Stimulated activated CD4-positive, alpha-beta T cell treated with anti-CD3 and anti-CD28 coated beads, Interleukin-4, amount 100 ng/mL, for 48 hours (primary cell): Measurements from ENCODE around the gene RASSF4.

Experiments used
- DNase-seq, 2 donors: peaks; one replicate each; pipeline ENCODE4 v3.0.0-alpha.2; 2020; ENCODE audit warnings: low read depth in 2 of 2

Gene RASSF4

DNA sequence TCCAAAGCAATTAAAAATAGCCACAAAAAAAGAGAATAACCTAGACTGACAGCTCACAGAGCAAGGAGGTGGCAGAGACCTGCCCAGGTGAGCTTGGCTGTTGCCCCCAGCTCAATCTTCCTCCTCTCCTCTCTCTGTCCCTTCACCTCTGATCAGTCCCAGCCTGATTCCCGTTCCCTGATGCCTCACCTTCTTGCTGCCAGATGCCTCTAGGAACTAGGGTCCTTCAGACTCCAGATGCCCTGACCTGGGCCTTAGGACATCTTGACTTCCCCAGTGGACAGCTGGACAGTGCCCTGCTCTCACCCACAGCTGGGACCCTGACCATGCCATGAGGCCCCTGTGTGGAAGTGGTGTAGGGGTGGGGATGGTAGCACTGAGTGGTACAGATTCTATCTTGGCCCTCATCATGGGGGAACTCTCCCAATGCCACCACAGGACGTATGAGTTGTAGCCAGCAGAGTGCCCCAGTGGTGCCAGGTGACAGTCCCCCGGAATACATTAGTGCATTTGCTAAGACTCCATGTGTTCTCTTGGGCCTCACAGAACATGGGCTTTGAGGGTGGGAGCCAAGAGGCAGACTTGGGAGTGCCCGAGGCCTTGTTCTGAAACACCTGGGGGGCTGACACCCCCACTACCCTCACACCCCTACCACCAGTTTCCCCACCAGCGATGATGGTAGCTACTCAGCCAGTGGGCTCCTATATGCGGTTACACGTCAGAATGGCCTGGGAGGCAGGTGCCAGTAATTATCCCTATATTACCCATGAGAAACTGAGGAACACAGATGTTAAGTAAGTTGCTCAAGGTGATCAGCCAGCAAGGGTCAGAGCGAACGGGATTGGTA, 17.0 kb downstream of the RASSF4 start:
- DNase-seq = no peak

DNA sequence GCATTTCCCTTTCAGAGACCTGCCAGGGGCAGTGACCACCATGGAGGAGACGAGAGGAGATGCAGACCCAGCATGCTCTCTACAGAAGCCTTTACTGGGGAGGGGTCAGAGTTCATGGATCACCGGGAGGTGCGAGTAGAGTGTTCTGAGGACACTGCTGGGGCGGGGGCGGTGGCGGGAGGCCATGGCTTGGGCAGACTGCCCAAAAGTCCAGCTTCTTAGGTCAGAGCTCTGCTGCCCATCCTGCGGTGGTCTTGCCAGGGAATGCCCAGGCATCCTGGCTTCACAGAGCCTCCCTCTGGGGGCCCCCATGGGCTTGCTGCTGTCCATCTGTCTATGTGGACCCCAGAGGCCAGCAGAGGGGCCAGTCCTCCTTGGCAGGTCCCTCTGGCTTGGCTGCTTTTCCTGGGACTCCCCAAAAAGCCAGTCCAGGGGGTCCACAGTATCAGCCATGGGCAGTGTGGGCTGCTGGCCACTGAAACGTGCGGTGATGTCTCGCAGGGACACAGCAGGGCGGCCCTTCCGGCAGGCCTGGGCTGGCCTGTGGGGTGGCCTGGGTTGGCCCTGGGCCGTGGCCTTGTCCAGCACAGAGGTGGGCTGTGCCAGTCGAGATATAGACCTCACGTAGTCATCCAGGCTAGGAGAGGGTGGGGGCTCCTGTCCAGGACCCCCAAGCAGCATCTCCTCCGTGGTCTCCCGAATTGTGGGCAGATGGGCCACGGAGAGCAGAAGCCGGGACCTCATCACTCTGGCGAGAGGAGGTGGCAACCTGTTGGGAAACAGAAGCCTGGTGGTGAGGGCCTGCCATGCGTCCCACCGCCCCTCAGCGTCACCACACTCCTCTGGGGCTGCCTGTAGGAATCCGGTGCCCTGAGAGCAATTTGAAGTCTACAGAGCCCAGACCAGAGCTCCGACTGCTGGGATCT, 17.9 kb downstream of the RASSF4 start:
- no peak for DNase-seq

DNA sequence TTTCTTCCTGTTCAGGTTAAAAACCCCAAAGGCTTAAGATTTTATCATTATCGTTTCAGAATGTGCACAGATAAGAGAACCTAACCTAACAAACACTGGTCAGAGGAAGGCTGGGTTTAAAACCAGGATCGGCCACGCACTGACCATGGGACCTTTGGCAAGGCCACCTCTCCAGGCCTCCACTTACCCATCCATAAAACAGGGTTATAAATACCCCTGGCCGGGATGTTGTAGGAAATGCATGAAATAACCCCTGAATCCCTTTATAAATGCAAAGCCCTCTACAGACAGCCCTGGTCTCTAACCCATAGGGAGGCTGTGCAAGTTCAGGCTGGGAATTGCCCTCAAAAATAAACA, 18.6 kb downstream of the RASSF4 start:
- no peak for DNase-seq

DNA sequence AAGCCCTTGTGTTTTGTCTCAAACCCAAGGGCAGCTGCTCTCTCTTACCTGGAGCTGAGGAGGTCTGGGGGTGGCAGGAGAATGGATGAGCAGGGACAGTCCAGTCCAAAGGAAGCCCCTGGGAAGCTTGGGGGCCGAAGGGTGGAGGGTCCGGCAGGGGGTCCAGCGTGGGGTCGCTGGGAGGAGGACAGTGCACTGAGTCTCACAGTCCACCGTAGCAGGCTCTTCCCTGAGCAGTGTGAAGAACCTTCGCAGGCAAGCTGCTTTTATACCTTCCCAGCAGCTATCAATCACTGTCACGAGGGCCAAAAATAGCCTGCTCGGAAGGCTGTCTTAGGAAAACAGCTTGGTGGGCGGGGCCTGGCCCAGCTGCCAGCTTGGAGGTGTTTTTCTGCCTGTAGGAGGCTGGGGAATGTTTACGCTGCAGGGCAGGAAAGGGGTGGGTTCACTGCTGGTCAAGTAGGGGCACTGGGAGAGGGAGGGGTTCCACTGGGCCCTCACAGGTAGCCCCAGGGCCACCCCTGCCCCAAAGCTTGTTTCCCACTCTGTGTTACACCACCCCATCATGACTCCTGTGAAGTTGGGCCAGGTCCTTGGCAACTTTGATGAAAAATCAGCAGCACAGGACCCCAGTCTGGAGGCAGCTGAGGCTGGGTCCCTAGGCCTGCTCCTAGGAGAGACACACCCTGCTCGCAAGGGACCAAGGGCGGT, 19.1 kb downstream of the RASSF4 start, which contains the start of gene DEPP1:
DEPP1 (minus strand) TSS at position 240 of the 711 bp plus-strand sequence. CDS start 779 bp downstream, outside the sequence.
- no peak for DNase-seq

DNA sequence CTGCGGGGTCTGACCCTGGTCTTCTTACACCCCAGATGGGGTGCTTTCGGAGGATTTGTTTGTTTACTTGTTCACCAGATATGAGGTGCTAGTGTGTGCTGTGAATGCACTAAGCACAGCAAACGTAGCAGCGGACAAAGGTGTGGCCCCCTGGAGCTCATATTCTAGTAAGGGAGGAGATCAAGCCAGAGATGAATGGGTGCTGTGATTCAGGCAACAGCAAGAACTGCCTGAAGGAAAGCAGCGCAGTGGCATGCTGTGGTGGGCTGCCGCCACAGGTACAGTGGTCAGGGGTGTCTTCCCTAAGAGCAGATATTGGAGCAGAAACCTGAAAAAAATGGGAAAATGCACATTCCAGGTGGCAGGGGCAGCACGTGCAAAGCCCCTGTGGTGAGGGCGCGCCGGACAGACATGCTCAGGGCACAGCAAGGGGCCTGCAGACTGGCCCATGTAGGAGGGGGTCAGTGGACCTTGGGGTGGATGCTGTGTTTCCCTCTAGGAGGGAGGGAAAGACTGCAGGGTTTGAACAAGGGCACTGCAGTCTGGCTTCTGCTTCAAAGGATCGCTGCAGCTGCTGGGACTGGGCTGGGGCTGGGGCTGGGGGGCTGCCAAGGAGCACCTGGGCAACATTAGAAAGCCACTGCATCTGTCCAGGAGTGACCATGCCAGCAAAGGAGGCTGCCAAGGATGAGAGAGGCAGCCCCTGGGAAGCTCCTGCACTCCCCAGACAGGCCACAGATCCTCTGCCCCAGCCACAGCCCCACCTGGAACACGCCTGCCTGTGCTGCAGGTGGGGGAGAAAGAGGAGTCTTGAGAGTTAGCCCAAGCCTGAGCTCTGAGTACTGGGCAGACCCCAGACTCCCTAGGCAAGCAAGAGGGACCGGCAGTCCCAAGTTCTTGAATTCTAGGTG, 19.9 kb downstream of the RASSF4 start:
- DNase-seq = no peak

DNA sequence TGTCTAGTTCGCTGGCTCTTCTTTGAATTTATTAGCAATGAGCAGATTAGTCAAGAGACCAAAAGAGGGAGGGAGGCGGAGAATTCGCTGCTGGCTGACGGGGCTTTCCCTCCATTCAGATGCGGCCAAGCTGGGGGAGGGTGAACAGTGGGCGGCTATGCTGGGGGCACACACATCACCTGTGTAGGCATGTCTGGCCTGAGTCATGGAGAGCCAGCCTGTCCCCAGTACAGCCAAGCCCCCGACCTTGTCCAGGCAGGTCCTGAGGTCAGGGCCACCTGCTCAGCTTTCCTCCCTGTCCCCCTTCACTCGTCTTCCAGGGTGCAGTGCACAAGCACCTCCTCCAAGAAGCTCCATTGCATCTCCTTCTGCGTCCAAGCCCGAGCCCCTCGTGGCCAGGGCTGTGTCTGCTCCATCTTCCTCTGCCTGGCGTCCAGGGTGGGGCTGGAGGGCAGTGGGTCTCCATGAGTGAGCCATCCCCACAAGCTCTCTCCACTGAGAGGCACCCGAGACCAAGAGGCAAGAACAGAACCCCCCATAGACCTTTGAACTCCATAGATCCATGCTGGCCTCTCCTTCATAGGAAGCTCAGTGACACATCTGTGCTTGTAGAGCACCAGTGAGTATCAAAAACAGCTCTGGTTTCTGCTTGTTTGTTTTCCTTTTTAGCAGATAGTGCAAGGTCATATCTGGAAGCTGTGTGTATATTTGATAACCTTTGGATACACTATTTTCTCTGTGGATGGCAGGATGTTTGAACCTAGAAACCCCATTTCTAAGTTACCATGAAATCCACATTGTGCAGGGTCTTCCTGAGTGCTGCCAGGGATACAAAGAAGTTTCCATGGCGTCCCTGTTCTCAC, 20.9 kb downstream of the RASSF4 start:
- DNase-seq = no peak

DNA sequence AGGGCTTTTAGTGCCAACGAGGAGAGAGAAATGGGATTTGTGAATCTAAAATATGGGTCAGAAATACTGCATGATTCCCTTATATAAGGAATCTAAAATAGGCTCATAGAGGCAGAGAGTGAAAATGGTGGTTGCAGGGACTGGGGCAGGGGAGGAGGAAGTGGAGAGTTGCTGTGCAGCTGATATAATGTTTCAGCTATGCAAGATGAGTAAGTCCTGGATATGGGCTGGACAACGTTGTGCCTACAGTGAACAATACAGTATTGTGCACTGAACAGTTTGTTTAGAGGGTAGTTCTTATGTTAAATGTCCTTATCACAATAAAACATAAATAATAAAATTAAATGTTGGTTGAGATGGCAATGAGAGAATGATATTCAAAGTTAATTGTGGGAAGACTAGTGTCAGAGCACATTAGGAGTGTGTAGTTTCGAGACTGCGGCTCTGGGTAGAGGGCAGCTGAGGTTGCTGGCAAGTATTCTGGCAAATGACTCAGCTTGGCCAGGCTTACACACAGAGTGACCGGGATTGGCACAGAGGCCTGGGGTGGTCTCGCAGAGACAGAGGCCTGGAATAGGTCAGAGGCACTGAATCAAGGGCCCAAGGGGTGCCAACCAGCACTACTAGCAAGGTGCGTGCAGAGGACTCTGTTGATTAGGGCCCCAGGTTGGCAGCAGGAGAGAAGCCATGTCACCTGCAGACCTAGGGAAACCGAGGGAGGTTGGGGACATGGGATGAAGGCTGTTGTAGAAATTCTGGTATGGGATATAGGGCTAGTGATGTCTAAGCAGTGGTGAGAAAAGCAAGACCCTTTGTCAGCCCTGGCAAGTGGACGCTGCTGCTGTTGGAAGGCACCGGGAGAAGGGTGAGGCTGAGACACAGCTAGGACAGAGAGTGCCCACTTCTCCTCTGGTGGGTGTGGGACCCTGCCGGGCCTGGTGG, 21.8 kb downstream of the RASSF4 start:
- DNase-seq = no peak

DNA sequence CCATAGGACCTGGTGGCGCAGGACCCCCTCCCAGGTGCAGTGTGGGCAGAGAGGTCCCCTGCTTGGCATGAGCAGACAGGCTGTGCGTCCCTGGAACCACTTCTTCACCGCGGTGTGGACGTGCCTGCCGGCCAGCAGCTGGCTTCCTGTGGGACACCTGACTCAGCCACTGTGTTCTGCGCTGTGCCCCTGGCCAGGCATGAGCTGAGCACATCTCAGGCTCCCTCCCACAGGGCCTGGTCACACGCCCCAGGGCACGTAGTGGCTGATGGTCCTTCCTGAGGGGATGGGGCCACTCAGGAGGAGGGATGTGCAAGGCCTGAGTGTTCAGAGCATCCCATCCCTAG, 22.5 kb downstream of the RASSF4 start:
- no peak for DNase-seq

DNA sequence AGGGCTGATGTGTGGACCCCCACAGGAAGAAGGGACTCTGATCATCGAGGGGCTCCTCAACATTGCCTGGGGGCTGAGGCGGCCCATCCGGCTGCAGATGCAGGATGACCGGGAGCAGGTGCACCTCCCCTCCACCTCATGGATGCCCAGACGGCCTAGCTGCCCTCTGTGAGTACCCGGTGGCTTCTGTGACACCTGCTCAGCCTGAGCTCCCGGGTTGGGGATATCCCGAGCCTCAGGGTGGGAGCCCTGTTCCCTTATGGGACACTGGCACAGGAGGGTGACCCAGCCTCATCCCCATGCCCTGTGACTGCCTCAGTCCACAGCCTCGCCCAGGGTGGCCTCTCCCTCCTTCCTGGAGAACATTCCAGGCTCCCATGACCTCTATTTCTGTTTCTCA, 22.9 kb downstream of the RASSF4 start:
- no peak for DNase-seq

DNA sequence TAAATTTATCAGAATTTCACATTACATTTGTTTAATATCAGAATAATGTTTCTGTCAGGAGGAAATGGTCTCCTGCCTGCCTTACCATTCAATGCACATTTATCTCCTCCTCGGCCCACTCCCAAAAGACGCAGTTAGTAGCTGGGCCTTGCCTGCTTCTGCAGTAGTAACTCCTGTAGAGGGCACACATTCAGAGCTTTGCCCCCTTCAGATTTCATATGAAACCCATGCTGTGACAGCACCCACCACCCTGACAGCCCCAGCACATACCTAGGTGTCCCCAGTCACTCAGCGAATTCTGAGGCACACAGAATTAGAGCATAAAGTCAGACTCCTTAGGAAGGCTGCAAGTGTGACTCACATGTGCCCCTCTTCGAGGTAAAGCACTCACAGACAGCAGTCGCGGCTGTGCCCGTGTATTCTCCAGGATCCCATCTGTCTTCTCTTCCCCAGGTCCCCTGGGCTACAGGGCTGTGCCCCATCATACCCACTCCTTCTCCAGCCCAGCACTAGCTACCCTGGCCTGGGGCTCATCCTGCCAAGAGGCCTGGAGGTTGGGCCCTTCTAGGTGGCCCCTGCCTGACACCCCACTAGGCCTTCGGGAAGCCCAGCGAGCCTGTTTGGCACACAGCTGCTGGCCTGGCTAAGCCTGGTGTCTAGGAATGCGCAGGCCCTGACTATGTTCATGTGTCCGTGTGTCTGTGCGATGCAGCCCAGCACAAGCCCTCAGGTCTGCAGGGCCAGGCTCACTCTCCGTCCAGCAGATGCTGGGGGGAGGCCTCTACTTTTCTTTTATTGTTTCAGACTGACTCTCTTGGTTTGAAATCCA, 23.7 kb downstream of the RASSF4 start:
- no peak for DNase-seq

DNA sequence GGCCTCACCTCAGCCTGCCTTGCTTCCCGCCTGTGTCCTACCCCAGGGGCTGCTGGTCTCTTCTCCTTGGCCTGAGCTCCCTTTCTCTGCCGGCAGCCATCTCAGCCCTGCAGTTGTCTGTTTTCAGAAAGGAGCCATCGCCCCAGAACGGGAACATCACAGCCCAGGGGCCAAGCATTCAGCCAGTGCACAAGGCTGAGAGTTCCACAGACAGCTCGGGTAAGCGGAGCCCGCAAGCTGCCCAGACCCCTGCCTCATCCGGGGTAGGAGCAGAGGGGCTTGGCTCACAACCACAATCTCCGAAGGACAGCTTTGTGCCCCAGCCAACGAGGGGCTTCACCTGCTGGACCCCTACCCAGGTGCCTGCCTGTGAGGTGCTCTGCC, 24.3 kb downstream of the RASSF4 start:
- DNase-seq = no peak

DNA sequence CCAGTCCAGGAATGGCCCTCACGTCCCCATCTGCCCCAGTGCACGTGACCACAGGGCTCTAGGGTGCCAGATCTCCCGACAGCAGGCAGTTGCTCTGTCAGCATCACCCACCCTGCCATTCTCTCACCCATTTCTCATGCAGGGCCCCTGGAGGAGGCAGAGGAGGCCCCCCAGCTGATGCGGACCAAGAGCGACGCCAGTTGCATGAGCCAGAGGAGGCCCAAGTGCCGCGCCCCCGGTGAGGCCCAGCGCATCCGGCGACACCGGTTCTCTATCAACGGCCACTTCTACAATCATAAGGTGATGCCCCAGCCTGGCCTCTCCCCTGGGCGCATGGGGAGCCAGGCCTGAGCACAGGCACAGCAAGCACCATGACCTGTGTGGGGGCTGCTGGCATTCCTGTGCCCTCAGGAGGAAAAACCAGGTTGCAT, 25.1 kb downstream of the RASSF4 start:
- no peak for DNase-seq

DNA sequence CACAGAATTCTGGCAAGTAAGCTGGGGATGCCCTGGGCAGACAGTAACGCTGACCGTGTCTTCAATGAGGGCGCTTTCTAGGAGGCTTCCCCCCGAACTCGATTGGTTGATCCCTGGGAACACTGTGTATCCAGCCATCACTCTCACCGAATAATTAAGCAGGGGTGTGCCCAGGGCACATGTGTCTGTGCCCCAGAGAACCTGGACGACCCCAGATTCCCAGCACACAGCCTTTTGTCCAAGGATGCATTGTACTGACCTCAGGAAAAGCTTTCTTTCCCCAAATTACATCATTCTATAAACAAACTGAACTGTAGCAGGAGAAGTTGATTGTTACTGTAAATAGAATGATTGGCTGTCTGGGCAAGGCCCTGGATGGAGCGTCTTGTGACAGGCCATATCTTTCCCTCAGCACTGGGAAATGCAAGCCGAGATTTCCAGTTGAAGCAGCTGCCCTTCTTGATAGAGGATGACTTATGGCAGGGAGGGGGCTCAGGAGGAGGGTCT, 25.6 kb downstream of the RASSF4 start:
- DNase-seq = no peak

DNA sequence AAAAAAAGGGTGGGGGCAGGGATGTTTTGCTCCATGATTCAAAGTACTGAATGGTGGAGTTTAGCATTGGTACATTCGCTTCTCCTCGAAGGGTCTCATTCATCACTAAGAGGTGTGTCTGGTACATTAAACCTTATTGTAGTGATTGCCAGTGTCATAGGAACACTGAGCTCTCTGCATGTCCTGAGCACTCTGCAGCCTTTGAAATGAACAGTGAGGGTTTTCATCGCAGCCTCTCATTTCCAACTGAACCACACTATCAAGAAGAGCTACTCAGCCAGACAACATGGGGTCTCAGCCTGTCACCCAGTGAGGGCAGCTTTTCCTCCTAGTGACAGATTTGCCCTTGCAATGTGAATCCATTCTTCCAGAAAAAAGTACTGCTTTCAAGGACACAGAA, 26.6 kb downstream of the RASSF4 start:
- no peak for DNase-seq

DNA sequence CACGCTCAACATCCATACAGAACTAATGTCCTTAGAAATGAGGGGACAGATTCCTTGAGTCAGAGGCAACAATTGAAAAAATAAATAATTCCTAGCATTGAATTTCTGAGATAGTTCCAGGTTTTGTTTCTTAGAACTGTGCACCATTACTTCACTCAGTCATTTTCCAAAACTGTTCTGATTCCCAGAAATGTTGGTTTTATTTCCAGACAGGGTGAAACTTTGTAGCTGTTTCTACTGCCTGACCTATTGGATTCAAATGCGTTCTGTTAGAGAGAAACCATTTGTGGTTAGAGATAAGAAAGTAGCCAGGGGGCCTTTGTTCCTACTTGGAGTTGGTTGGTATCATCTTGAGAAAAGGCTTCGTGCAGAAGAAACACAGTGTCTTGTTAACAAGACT, 27.1 kb downstream of the RASSF4 start:
- no peak for DNase-seq

DNA sequence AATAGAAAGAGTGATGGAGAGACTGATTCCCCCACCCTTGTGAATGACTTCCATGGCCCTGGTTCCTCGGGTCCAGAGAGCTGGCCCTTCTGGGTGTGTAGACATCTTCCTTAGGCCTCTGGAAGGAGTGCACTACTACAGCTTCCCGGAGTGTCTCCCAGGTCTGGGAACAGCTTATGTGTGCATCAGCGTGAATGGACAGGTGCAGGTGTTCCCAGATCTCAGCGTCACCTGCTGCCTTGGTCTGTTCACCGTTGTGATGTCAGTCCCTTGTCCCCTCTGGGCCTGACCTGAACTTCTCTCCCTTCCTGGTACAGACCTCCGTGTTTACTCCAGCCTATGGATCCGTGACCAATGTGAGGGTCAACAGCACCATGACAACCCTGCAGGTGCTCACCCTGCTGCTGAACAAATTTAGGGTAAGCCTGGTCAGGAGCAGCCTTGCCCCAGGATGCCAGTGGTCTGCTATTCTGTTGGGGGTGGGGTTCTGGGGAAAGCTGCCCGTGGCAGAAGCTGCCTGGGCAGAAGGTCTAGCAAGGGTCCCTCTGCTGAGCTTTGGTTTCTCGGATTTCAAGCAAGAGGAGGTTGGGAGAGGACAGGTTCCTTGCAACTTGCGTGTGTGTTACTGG, 29.5 kb downstream of the RASSF4 start:
- DNase-seq = no peak

DNA sequence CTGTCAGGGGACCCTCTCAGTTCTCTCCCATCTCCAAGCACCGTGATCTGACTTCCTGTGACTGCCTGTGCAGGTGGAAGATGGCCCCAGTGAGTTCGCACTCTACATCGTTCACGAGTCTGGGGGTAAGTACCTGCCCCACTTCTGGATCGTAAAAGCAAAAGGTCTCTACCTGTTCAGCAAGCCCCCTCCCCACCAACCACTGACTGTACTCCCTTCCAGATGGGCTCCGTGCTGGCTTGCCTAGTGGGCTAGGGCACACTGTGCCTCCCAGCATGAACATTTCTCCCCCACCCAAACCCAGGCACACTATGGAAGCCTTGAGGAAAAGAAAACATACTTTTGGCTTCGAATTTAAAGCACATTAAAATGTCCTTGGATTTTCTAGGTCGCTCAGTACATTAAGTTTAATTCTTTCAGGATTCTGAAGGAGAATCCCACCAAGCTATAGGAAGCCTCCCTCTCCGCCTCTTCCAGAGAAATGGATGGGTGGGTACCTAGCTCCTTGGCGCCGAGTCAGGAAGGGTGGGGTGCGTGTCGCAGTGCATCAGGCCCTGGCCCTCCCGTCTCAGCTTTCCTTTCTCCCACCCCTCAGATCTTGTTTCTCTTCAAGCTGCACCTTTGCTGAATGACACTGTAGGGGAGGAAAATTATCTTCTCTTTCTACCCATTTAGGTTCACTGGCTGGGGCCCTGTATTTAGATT, 30.1 kb downstream of the RASSF4 start:
- no peak for DNase-seq
